ENCODE results near the gene LMAN2L. TPM values are rescaled to one million over a fixed set of nuclear protein-coding genes. Genes with fewer than 3 reads are reported as not detected.

Gene LMAN2L
- total and polyA plus RNA-seq, 4 donors, result 5.1 to 15.7 (median 12.1) TPM

DNA sequence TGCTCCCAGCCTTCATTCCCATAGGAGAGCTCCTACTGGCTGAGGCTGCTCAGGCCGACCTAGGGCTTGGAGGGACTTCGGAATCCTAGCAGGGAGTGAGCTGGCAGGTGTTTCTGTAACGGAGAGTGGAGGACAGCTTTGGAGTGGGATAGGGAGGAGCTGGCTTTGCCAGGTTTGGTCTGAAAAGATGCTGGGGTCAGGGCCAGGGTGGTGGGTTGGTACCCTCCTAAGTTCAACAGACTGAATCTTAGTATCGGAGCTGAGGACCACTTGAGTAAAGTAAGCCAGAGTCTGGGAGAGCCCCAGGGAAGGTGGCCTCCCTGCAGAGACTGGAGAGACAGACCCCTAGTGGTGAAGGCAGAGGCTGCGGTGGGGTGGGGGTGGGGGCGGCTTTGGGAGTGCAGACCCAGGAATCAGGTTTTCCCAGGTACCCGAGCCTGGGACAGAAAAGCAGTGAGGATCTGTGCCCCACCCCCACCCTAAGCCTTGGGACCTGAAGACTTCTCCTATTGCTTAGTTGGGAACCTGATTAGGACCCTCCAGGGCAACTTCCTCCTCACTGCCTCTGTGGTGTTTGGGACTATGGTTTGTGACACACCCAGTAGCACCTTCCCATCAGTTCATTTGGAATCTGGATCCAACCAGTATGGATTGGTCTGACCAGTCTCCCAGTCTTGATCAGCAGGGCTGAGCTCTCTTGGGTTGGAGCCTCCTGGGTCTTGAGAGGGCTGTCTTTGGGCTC, 23.8 kb upstream of the LMAN2L start:
- Histone ChIP-seq H3K27me3 (ENCODE audit: control insufficient read depth in 1 of 2, insufficient read depth in 2 of 2, low read length in 1 of 2) (peaks cover 0 to 1% of the 10 kb centered on the region in 2 donors), H3K36me3 (ENCODE audit: control insufficient read depth in 1 of 2, insufficient read depth in 2 of 2, low read length in 1 of 2) (no peaks in the 10 kb centered on the region), H3K27ac (ENCODE audit: low read depth in 1 of 2, low read length in 2 of 2) (no peak overlapping the region), H3K9me3 (ENCODE audit: control insufficient read depth, low read length) (no peaks in the 10 kb centered on the region), H3K4me3 (ENCODE audit: low read length in 2 of 2) (peak overlapping the region in 1 of 2 donors; percentile 46), H3K4me1 (ENCODE audit: control insufficient read depth in 1 of 2, insufficient read depth in 2 of 2, low read length in 2 of 2) (peaks cover 0 to 5% of the 10 kb centered on the region in 2 donors)
- DNase-seq (no peak), ATAC-seq (ENCODE audit: low FRiP score) (no peak)
- intact Hi-C loops (cut with DNase I), result loop anchor here (5.0 to 10.0 kb wide), 4 partner anchors 39 to 211 kb away; partner anchors contain the start of gene KANSL3 (in 2 of the 2)
- 17 to 21% methylated on average over 7 of the region's 7 CpGs for WGBS, 2 donors

DNA sequence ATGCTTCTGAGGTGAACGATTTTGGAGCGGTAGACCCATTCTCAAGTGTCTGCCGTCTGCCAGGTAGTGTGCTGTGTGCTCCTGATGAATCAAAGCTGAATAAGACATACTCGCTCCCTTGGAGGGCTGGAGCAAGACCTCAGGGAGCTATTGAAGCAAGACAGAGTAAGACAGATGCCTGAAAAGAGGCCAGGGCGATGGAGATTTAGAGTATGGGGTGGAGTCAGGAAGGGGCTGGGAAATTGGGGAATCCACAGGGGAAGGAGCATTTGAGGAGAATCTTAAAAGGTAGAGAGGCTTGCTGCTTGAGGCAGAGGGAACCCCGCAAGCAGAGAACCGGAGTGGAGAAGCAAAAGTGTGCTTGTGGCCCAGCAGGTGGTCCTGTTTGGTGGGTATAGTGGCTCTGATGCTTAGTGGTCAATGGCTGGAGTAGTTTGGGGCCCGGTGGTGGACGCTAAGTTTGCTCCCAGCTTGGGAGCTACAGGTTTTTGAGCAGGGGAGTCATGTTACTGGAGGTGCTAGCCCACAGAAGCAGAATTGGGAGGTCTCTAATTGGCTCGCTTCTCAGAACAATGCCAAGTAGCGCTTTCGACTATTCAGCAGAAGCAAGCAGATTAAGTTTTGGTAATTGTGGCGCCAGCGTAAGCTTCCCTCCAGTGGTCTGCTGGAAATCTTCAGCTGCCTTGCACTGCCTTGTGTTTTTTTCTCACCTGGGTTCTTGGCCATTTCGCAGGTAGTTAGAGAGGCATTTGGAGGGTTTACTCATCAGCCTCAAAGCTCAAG, 22.9 kb upstream of the LMAN2L start:
- H3K4me1 ChIP-seq (ENCODE audit: control insufficient read depth in 1 of 2, insufficient read depth in 2 of 2, low read length in 2 of 2), result peaks cover 0 to 5% of the 10 kb centered on the region in 2 donors
- peak overlapping the region in 1 of 2 donors; percentile 6 for H3K27ac ChIP-seq (ENCODE audit: low read depth in 1 of 2, low read length in 2 of 2)
- peak overlapping the region; percentile 24 to 46 for H3K4me3 ChIP-seq (ENCODE audit: low read length in 2 of 2)
- DNase-seq (no peak), ATAC-seq (ENCODE audit: low FRiP score) (no peak)
- H3K9me3 ChIP-seq (ENCODE audit: control insufficient read depth, low read length), result no peaks in the 10 kb centered on the region
- intact Hi-C loops (cut with DNase I), result loop anchor here (5.0 to 10.0 kb wide), 4 partner anchors 40 to 210 kb away; partner anchors contain the start of gene KANSL3 (in 2 of the 2)
- no peaks in the 10 kb centered on the region for H3K36me3 ChIP-seq (ENCODE audit: control insufficient read depth in 1 of 2, insufficient read depth in 2 of 2, low read length in 1 of 2)
- peaks cover 0 to 1% of the 10 kb centered on the region in 2 donors for H3K27me3 ChIP-seq (ENCODE audit: control insufficient read depth in 1 of 2, insufficient read depth in 2 of 2, low read length in 1 of 2)
- 44 to 48% methylated on average over 15 of the region's 15 CpGs for WGBS, 2 donors

DNA sequence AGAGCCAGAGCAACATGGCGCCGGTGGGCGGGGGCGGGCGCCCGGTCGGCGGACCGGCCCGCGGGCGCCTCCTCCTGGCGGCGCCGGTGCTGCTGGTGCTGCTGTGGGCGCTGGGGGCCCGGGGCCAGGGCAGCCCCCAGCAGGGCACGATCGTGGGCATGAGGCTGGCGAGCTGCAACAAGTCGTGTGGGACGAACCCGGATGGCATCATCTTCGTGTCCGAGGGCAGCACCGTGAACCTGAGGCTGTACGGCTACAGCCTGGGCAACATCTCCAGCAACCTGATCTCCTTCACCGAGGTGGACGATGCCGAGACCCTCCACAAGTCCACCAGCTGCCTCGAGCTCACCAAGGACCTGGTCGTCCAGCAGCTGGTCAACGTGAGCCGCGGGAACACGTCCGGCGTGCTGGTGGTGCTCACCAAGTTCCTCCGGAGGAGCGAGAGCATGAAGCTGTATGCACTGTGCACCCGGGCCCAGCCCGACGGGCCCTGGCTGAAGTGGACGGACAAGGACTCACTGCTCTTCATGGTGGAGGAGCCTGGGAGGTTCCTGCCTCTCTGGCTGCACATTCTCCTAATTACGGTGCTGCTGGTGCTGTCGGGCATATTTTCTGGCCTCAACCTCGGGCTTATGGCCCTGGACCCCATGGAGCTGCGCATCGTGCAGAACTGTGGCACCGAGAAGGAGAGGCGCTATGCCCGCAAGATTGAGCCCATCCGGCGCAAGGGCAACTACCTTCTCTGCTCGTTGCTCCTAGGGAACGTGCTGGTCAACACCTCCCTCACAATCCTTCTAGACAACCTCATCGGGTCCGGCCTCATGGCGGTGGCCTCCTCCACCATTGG, 21.3 kb upstream of the LMAN2L start:
- WGBS, 2 donors, result 24 to 32% methylated on average over 42 to 59 of the region's 59 CpGs
- peak overlapping the region; percentile 3 to 72 for H3K4me3 ChIP-seq (ENCODE audit: low read length in 2 of 2)
- ATAC-seq (ENCODE audit: low FRiP score), result peak; percentile 37
- no peaks in the 10 kb centered on the region for H3K9me3 ChIP-seq (ENCODE audit: control insufficient read depth, low read length)
- peak; percentile 70 to 82 for DNase-seq
- H3K27me3 ChIP-seq (ENCODE audit: control insufficient read depth in 1 of 2, insufficient read depth in 2 of 2, low read length in 1 of 2), result peaks cover 0 to 1% of the 10 kb centered on the region in 2 donors
- H3K36me3 ChIP-seq (ENCODE audit: control insufficient read depth in 1 of 2, insufficient read depth in 2 of 2, low read length in 1 of 2), result no peaks in the 10 kb centered on the region
- peaks cover 0 to 5% of the 10 kb centered on the region in 2 donors for H3K4me1 ChIP-seq (ENCODE audit: control insufficient read depth in 1 of 2, insufficient read depth in 2 of 2, low read length in 2 of 2)
- intact Hi-C loops (cut with DNase I), result loop anchor here (2.0 to 10.0 kb wide), 5 partner anchors 20 to 209 kb away; partner anchors contain the start of genes KANSL3 (in 2 of the 2) and LMAN2L (in 1 of the 2)
- H3K27ac ChIP-seq (ENCODE audit: low read depth in 1 of 2, low read length in 2 of 2), result peak overlapping the region in 1 of 2 donors; percentile 22

DNA sequence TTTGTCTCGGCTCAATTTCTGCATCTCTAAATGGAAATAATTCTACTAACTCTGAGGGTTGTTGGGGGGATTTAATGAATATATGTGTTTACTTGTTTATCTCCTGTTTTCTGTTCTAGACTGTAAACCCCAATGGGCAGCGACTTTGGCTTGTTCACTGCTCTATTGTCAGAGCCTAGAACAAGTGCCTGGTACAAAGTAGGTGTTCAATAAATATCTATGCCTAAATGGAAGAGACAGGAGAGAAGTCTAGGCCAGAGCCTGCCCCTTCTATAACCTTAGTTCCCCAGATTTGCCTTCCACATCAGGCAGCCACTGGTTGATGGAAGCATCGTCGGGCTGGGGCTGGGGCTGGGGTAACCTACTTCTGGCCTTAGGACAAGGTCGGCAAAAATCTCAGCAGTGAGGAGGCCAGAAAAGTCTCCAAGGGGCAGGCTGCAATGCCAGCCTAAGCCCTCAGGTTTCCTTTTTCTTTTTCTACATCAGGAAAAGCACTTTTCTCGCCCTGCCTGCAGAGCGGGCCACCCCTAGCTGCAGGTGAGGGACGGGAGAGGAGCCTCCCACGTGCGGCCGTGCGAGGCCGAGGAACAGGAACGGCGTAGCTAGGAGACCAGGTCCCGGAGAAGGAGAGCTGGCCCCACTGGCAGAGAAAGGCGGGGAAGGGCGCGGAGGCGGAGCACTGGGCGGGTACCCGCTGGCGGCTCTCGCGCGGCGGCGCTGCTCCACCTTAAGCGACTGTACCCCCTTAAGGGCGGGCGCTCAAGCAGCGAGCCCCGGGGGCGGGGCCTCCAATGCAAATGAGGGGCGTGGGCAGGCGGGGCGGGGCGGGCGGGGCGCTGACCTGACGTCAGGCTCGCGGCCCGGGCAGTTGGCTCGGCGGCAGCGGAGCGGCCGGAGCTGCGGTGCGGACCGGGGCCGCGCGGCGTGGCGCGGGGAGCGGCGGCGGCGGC, 20.4 kb upstream of the LMAN2L start, which contains the start of gene CNNM4:
CNNM4 (plus strand) TSS at position 867 of the 950 bp plus-strand sequence. CDS start 98 bp downstream, outside the sequence.
- Histone ChIP-seq H3K27ac (ENCODE audit: low read depth in 1 of 2, low read length in 2 of 2) (peak within 1 kb of the TSS in 1 of 2 donors; percentile 22), H3K4me3 (ENCODE audit: low read length in 2 of 2) (peak within 1 kb of the TSS; percentile 3 to 72), H3K4me1 (ENCODE audit: control insufficient read depth in 1 of 2, insufficient read depth in 2 of 2, low read length in 2 of 2) (peaks cover 0 to 5% of the 10 kb centered on the region in 2 donors), H3K36me3 (ENCODE audit: control insufficient read depth in 1 of 2, insufficient read depth in 2 of 2, low read length in 1 of 2) (no peaks in the 10 kb centered on the region), H3K9me3 (ENCODE audit: control insufficient read depth, low read length) (no peaks in the 10 kb centered on the region), H3K27me3 (ENCODE audit: control insufficient read depth in 1 of 2, insufficient read depth in 2 of 2, low read length in 1 of 2) (peaks cover 0 to 1% of the 10 kb centered on the region in 2 donors)
- DNase-seq (peak; percentile 97 to 98), ATAC-seq (ENCODE audit: low FRiP score) (peak; percentile 95)
- intact Hi-C loops (cut with DNase I), result loop anchor here (2.0 to 10.0 kb wide), 5 partner anchors 20 to 208 kb away; partner anchors contain the start of genes KANSL3 (in 2 of the 2) and LMAN2L (in 1 of the 2)
- 4 to 9% methylated on average over 26 to 62 of the region's 62 CpGs for WGBS, 2 donors

DNA sequence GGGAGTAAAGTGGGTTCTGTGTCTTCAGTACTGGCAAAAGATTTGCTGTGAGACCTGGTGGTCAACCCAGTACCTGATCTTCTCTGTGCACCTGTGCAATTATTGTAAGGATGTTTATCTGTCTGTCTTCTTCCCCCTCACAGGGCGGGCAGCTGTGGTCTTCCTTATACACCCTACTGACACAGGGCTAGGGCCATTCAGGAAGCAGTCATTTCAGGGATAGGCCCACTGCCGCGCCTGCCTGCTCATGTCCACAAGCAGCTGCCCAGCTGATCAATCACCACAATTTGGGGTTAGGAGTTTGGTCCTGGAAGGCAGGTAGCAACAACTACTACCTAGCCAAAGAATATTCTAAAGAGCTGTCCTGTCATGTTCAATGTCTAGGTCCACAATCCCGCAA, 19.7 kb upstream of the LMAN2L start:
- Histone ChIP-seq H3K9me3 (ENCODE audit: control insufficient read depth, low read length) (no peaks in the 10 kb centered on the region), H3K27ac (ENCODE audit: low read depth in 1 of 2, low read length in 2 of 2) (no peak overlapping the region), H3K27me3 (ENCODE audit: control insufficient read depth in 1 of 2, insufficient read depth in 2 of 2, low read length in 1 of 2) (peaks cover 0 to 1% of the 10 kb centered on the region in 2 donors), H3K36me3 (ENCODE audit: control insufficient read depth in 1 of 2, insufficient read depth in 2 of 2, low read length in 1 of 2) (no peaks in the 10 kb centered on the region), H3K4me3 (ENCODE audit: low read length in 2 of 2) (no peak overlapping the region), H3K4me1 (ENCODE audit: control insufficient read depth in 1 of 2, insufficient read depth in 2 of 2, low read length in 2 of 2) (peaks cover 0 to 5% of the 10 kb centered on the region in 2 donors)
- DNase-seq, result no peak
- intact Hi-C loops (cut with DNase I), result no loop called here
- ATAC-seq (ENCODE audit: low FRiP score), result no peak
- WGBS, 2 donors, result 96 to 99% methylated on average over 4 of the region's 4 CpGs

DNA sequence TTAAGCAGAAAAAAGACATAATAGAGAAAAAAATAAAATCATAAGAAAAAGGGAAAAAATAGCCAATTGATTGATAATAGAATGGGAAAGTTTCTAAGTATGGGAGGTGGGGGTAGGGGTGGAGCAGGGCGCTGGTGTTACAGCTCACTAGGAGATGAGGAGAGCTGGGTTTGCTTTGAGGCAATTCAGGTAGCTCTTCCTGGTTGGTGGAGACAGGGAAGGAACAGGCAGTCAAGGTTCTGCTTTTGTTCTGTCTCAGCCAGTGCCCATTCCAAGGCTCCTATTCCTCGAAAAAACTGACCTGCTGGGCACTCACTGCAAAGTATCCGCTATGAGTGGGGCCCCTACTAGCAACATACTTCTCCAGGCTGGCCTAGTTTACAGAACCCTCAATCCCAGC, 19.1 kb upstream of the LMAN2L start:
- no peak for ATAC-seq (ENCODE audit: low FRiP score)
- Histone ChIP-seq H3K4me3 (ENCODE audit: low read length in 2 of 2) (no peak overlapping the region), H3K36me3 (ENCODE audit: control insufficient read depth in 1 of 2, insufficient read depth in 2 of 2, low read length in 1 of 2) (no peaks in the 10 kb centered on the region), H3K27me3 (ENCODE audit: control insufficient read depth in 1 of 2, insufficient read depth in 2 of 2, low read length in 1 of 2) (peaks cover 0 to 1% of the 10 kb centered on the region in 2 donors), H3K4me1 (ENCODE audit: control insufficient read depth in 1 of 2, insufficient read depth in 2 of 2, low read length in 2 of 2) (peaks cover 0 to 5% of the 10 kb centered on the region in 2 donors), H3K27ac (ENCODE audit: low read depth in 1 of 2, low read length in 2 of 2) (no peak overlapping the region), H3K9me3 (ENCODE audit: control insufficient read depth, low read length) (no peaks in the 10 kb centered on the region)
- intact Hi-C loops (cut with DNase I), result no loop called here
- no peak for DNase-seq
- 94 to 98% methylated on average over 3 of the region's 3 CpGs for WGBS, 2 donors

DNA sequence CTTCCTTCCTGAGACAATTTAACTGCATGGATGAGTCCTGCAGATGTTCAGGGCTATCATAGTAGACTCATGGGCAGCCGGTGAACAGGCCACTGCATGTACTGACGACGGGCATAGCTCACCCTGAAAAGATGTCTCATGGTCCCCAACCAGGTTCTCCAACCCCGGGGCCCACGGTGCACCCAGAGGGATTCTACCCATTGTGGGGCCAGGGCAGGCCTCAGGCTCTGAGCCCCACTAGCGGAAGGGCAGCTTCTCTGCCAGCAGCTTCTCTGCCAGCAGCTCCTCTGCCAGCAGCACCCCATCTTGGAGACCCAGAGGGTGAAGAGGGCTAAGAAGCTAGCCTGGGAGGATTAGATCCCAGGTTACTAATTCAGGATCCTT, 17.6 kb upstream of the LMAN2L start:
- Histone ChIP-seq H3K36me3 (ENCODE audit: control insufficient read depth in 1 of 2, insufficient read depth in 2 of 2, low read length in 1 of 2) (no peaks in the 10 kb centered on the region), H3K27ac (ENCODE audit: low read depth in 1 of 2, low read length in 2 of 2) (no peak overlapping the region), H3K4me3 (ENCODE audit: low read length in 2 of 2) (no peak overlapping the region), H3K4me1 (ENCODE audit: control insufficient read depth in 1 of 2, insufficient read depth in 2 of 2, low read length in 2 of 2) (peaks cover 0 to under 1% of the 10 kb centered on the region in 2 donors), H3K27me3 (ENCODE audit: control insufficient read depth in 1 of 2, insufficient read depth in 2 of 2, low read length in 1 of 2) (peaks cover 0 to 1% of the 10 kb centered on the region in 2 donors), H3K9me3 (ENCODE audit: control insufficient read depth, low read length) (no peaks in the 10 kb centered on the region)
- 93 to 95% methylated on average over 6 of the region's 6 CpGs for WGBS, 2 donors
- ATAC-seq (ENCODE audit: low FRiP score) (no peak), DNase-seq (no peak)
- intact Hi-C loops (cut with DNase I), result no loop called here
